ENCODE data around the gene IL15RA. TPM values are rescaled to one million over a fixed set of nuclear protein-coding genes. Genes with fewer than 3 reads are reported as not detected.

Gene IL15RA
- total and polyA plus RNA-seq, 2 of the 8 experiments (the other 6 are each of a cell fraction or from before 2014, with no cell fraction given), result 1.3 to 1.4 TPM

GRCh38 chr10:6019796-6020195 is 42.5 kb upstream of the IL15RA start (continued):
- no peak for TF ChIP-seq RBBP5 (IDR thresholded peaks at IDR 0.05; ENCODE audit: borderline replicate concordance, low read depth, low read length)
- TF ChIP-seq, protein P1, sequence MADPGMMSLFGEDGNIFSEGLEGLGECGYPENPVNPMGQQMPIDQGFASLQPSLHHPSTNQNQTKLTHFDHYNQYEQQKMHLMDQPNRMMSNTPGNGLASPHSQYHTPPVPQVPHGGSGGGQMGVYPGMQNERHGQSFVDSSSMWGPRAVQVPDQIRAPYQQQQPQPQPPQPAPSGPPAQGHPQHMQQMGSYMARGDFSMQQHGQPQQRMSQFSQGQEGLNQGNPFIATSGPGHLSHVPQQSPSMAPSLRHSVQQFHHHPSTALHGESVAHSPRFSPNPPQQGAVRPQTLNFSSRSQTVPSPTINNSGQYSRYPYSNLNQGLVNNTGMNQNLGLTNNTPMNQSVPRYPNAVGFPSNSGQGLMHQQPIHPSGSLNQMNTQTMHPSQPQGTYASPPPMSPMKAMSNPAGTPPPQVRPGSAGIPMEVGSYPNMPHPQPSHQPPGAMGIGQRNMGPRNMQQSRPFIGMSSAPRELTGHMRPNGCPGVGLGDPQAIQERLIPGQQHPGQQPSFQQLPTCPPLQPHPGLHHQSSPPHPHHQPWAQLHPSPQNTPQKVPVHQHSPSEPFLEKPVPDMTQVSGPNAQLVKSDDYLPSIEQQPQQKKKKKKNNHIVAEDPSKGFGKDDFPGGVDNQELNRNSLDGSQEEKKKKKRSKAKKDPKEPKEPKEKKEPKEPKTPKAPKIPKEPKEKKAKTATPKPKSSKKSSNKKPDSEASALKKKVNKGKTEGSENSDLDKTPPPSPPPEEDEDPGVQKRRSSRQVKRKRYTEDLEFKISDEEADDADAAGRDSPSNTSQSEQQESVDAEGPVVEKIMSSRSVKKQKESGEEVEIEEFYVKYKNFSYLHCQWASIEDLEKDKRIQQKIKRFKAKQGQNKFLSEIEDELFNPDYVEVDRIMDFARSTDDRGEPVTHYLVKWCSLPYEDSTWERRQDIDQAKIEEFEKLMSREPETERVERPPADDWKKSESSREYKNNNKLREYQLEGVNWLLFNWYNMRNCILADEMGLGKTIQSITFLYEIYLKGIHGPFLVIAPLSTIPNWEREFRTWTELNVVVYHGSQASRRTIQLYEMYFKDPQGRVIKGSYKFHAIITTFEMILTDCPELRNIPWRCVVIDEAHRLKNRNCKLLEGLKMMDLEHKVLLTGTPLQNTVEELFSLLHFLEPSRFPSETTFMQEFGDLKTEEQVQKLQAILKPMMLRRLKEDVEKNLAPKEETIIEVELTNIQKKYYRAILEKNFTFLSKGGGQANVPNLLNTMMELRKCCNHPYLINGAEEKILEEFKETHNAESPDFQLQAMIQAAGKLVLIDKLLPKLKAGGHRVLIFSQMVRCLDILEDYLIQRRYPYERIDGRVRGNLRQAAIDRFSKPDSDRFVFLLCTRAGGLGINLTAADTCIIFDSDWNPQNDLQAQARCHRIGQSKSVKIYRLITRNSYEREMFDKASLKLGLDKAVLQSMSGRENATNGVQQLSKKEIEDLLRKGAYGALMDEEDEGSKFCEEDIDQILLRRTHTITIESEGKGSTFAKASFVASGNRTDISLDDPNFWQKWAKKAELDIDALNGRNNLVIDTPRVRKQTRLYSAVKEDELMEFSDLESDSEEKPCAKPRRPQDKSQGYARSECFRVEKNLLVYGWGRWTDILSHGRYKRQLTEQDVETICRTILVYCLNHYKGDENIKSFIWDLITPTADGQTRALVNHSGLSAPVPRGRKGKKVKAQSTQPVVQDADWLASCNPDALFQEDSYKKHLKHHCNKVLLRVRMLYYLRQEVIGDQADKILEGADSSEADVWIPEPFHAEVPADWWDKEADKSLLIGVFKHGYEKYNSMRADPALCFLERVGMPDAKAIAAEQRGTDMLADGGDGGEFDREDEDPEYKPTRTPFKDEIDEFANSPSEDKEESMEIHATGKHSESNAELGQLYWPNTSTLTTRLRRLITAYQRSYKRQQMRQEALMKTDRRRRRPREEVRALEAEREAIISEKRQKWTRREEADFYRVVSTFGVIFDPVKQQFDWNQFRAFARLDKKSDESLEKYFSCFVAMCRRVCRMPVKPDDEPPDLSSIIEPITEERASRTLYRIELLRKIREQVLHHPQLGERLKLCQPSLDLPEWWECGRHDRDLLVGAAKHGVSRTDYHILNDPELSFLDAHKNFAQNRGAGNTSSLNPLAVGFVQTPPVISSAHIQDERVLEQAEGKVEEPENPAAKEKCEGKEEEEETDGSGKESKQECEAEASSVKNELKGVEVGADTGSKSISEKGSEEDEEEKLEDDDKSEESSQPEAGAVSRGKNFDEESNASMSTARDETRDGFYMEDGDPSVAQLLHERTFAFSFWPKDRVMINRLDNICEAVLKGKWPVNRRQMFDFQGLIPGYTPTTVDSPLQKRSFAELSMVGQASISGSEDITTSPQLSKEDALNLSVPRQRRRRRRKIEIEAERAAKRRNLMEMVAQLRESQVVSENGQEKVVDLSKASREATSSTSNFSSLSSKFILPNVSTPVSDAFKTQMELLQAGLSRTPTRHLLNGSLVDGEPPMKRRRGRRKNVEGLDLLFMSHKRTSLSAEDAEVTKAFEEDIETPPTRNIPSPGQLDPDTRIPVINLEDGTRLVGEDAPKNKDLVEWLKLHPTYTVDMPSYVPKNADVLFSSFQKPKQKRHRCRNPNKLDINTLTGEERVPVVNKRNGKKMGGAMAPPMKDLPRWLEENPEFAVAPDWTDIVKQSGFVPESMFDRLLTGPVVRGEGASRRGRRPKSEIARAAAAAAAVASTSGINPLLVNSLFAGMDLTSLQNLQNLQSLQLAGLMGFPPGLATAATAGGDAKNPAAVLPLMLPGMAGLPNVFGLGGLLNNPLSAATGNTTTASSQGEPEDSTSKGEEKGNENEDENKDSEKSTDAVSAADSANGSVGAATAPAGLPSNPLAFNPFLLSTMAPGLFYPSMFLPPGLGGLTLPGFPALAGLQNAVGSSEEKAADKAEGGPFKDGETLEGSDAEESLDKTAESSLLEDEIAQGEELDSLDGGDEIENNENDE (IDR thresholded peaks at IDR 0.05; ENCODE audit: insufficient replicate concordance, low read length), result no peak
- no peak for TF ChIP-seq POU5F1 (IDR thresholded peaks at IDR 0.05; ENCODE audit: low read depth, low read length)
- no peak for TF ChIP-seq ZNF274 (IDR thresholded peaks at IDR 0.05; ENCODE audit: borderline replicate concordance, extremely low read depth, low read length)
